SK-N-SH (cell line): ENCODE measurements around the gene HPN. TPM values are rescaled to one million over a fixed set of nuclear protein-coding genes. Genes with fewer than 3 reads are reported as not detected.
"Not testable (repeated sequence)": the region's sequence is repeated elsewhere in the genome, so short reads cannot be mapped to it uniquely, and the experiment has no call there.

Experiments used
- CTCF ChIA-PET: fragments of 300-600, 350-600 bp; formaldehyde crosslinking; extraction: SDS; loops from one replicate; lab custom pipeline; 2021; lab: Yijun Ruan, JAX
- POLR2A ChIA-PET: fragments of 350-600 bp; sonication (Branson Sonifier 250); formaldehyde crosslinking; extraction: SDS; loops from one replicate; lab custom pipeline; 2020; ENCODE audit warnings: antibody characterized with exemption, inconsistent platforms; lab: Yijun Ruan, JAX
- DNase-seq: peaks from one replicate; pipeline ENCODE4 v3.0.0; 2012
- H2AFZ ChIP-seq: fragments of 200-600 bp; sonication (generic); 2 replicates; pipeline ENCODE4 v1.8.1; 2016; ENCODE audit warnings: antibody characterized with exemption, mild to moderate bottlenecking, low read depth
- H3F3A ChIP-seq: fragments of 200-600 bp; sonication (generic); replicated peaks from 2 replicates; pipeline ENCODE3; 2016; ENCODE audit warnings: antibody characterized with exemption, mild to moderate bottlenecking; ENCODE audit not compliant: insufficient read depth
- H3K27ac ChIP-seq, 2 experiments: fragments of 200-500 bp in 1 of 2; fragments of 200-600 bp in 1 of 2; sonication (Bioruptor generic) in 1 of 2; sonication (generic), shearing (Covaris generic) in 1 of 2; 2 replicates each; pipeline versions ENCODE4 v1.5.1 to v1.6.1; 2014 to 2016; ENCODE audit warnings: low read depth in 2 of 2, inconsistent platforms in 1 of 2, low read length in 1 of 2, mild to moderate bottlenecking in 1 of 2, mixed read lengths in 1 of 2
- H3K27me3 ChIP-seq: fragments of 200-600 bp; sonication (generic), shearing (Covaris generic); 2 replicates; pipeline ENCODE4 v1.6.1; 2016; ENCODE audit warnings: mixed run types; ENCODE audit not compliant: insufficient read depth
- H3K36me3 ChIP-seq, 2 experiments: fragments of 200-500 bp in 1 of 2; fragments of 200-600 bp in 1 of 2; sonication (Bioruptor generic) in 1 of 2; sonication (generic) in 1 of 2; replicated peaks in 1 of 2; 2 replicates each; pipeline versions ENCODE3 to v1.5.1; 2014 to 2016; ENCODE audit warnings: low read length in 1 of 2, mild to moderate bottlenecking in 1 of 2; ENCODE audit not compliant: insufficient read depth in 2 of 2, control insufficient read depth in 1 of 2
- H3K4me1 ChIP-seq, 2 experiments: fragments of 200-500 bp in 1 of 2; fragments of 200-600 bp in 1 of 2; sonication (Bioruptor generic) in 1 of 2; sonication (generic), shearing (Covaris generic) in 1 of 2; 2 replicates each; pipeline versions ENCODE4 v1.5.1 to v1.6.1; 2014 to 2016; ENCODE audit warnings: low read depth in 1 of 2, low read length in 1 of 2, mixed run types in 1 of 2; ENCODE audit not compliant: insufficient read depth in 2 of 2, control insufficient read depth in 1 of 2
- H3K4me2 ChIP-seq: fragments of 200-600 bp; sonication (generic), shearing (Covaris generic); 2 replicates; pipeline ENCODE4 v1.6.1; 2017; ENCODE audit warnings: mixed run types
- H3K4me3 ChIP-seq, 2 experiments: fragments of 200-500 bp in 1 of 2; fragments of 200-600 bp in 1 of 2; sonication (Bioruptor generic) in 1 of 2; sonication (generic), shearing (Covaris generic) in 1 of 2; 2 replicates each; pipeline versions ENCODE4 v1.5.1 to v1.8.1; 2014 to 2016; ENCODE audit warnings: low read depth in 2 of 2, inconsistent platforms in 1 of 2, low read length in 1 of 2, mild to moderate bottlenecking in 1 of 2, mixed read lengths in 1 of 2, moderate library complexity in 1 of 2
- H3K79me2 ChIP-seq: fragments of 200-600 bp; sonication (generic); 2 replicates; pipeline ENCODE4 v1.8.1; 2017; ENCODE audit warnings: mild to moderate bottlenecking; ENCODE audit not compliant: insufficient read depth
- H3K9ac ChIP-seq: fragments of 200-600 bp; sonication (generic); 2 replicates; pipeline ENCODE4 v1.6.1; 2017; ENCODE audit warnings: mixed run types
- H3K9me2 ChIP-seq: fragments of 200-600 bp; sonication (generic); 2 replicates; pipeline ENCODE4 v1.6.1; 2017; ENCODE audit warnings: mixed run types
- H3K9me3 ChIP-seq: fragments of 200-600 bp; sonication (generic); 2 replicates; pipeline ENCODE4 v1.6.1; 2017; ENCODE audit warnings: mixed run types, mild to moderate bottlenecking, moderate library complexity
- H4K20me1 ChIP-seq: fragments of 200-600 bp; sonication (generic); 2 replicates; pipeline ENCODE4 v1.6.1; 2017; ENCODE audit warnings: mild to moderate bottlenecking, mixed run types; ENCODE audit not compliant: insufficient read depth
- CHD2 ChIP-seq: fragments of 150-350 bp; IDR thresholded peaks from 2 replicates; pipeline ENCODE4 v1.6.1; 2018; ENCODE audit warnings: low read length; ENCODE audit not compliant: partially characterized antibody
- ELF1 ChIP-seq: IDR thresholded peaks from 2 replicates; pipeline ENCODE4 v1.4.0; 2012
- EP300 ChIP-seq, 2 experiments: IDR thresholded peaks; 2 replicates each; pipeline versions ENCODE4 v1.4.0 to v1.6.1; 2012; ENCODE audit warnings: borderline replicate concordance in 1 of 2, low read depth in 1 of 2, low read length in 1 of 2
- EZH2phosphoT487 ChIP-seq: fragments of 200-600 bp; sonication (generic); IDR thresholded peaks from 2 replicates; pipeline ENCODE4 v1.6.1; 2017; ENCODE audit warnings: low read depth, mixed run types, mild to moderate bottlenecking, antibody characterized with exemption, moderate library complexity, borderline replicate concordance
- FOSL2 ChIP-seq: IDR thresholded peaks from 2 replicates; pipeline ENCODE4 v1.4.0; 2012; ENCODE audit warnings: low read depth, mild to moderate bottlenecking, moderate library complexity, borderline replicate concordance
- GABPA ChIP-seq: IDR thresholded peaks from 2 replicates; pipeline ENCODE4 v1.4.0; 2012; ENCODE audit warnings: low read depth, mild to moderate bottlenecking
- JUND ChIP-seq: IDR thresholded peaks from 2 replicates; pipeline ENCODE4 v1.4.0; 2012
- NFIC ChIP-seq: IDR thresholded peaks from 2 replicates; pipeline ENCODE4 v1.4.0; 2012; ENCODE audit warnings: borderline replicate concordance
- NRF1 ChIP-seq: IDR thresholded peaks from 2 replicates; pipeline ENCODE4 v1.6.1; 2012; ENCODE audit warnings: low read depth, mild to moderate bottlenecking, low read length
- RAD21 ChIP-seq: IDR thresholded peaks from 2 replicates; pipeline ENCODE4 v1.6.1; 2012; ENCODE audit warnings: mild to moderate bottlenecking, low read length
- RCOR1 ChIP-seq: fragments of 150-350 bp; IDR thresholded peaks from 2 replicates; pipeline ENCODE4 v1.6.1; 2017; ENCODE audit warnings: antibody characterized with exemption, low read length
- RXRA ChIP-seq: IDR thresholded peaks from 2 replicates; pipeline ENCODE4 v1.4.0; 2012; ENCODE audit warnings: low read depth, mild to moderate bottlenecking, borderline replicate concordance
- SIN3A ChIP-seq: IDR thresholded peaks from 2 replicates; pipeline ENCODE4 v1.6.1; 2012; ENCODE audit warnings: low read depth, mild to moderate bottlenecking, low read length, moderate library complexity, borderline replicate concordance
- YY1 ChIP-seq: IDR thresholded peaks from 2 replicates; pipeline ENCODE4 v1.4.0; 2012; ENCODE audit warnings: low read depth, mild to moderate bottlenecking
- WGBS: methylation state at CpG from one replicate; pipeline ENCODE4 v1.1.6; 2017; ENCODE audit warnings: low lambda C conversion rate; 5-methylcytosine and 5-hydroxymethylcytosine counted together
- polyA plus RNA-seq, 3 experiments: library from polyadenylated mRNA; depleted of rRNA; stranded (reverse); fragments of >200 nt; gene quantifications; 2 replicates each; pipeline ENCODE4 v1.2.3, GENCODE V29; 2012
- TF ChIP-seq, protein P1 (sequence below): fragments of 150-350 bp; IDR thresholded peaks from 2 replicates; pipeline ENCODE4 v1.6.1; 2017; ENCODE audit warnings: antibody characterized with exemption, low read length, low read depth, borderline replicate concordance
- TF ChIP-seq, protein P2 (sequence below): IDR thresholded peaks from 2 replicates; pipeline ENCODE4 v1.4.0; 2012; ENCODE audit warnings: low read depth, borderline replicate concordance

Gene HPN
- polyA plus RNA-seq (2012; rRNA removed), result 0.05 TPM in 1 of 2 replicates, not detected in the other
- polyA plus RNA-seq (2012; cell fraction: cytosol; rRNA removed), result 0.03 TPM in 1 of 2 replicates, not detected in the other
- polyA plus RNA-seq (2012; cell fraction: nucleus; rRNA removed), result 0.07 and 0.15 TPM in 2 replicates

DNA sequence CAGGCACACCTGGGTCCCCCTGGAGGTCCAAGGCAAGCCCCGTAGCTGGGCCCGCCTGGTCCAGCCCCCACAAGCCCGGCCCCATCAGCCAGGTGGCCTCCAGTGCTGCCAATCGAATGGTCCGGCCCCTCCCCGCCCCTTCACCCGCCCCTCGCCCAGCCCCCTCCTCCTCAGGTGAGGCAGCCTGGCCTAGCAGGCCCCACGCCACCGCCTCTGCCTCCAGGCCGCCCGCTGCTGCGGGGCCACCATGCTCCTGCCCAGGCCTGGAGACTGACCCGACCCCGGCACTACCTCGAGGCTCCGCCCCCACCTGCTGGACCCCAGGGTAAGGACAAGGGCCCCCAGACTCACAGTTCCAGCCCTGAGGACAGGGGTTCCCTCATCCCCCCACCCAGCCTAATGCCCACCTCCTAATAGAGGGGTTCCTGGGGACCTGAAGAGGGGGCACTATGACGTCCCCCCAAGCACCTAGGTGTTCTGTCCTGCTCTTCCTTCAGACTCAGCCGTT, at the start of gene HPN:
Gene HPN (plus strand): TSS at position 174 of the 508 bp plus-strand sequence. CDS start 786 bp downstream, outside the sequence.
- no peaks in the 10 kb centered on the region for H4K20me1 ChIP-seq
- H3K9ac ChIP-seq, result no peak within 1 kb of the TSS
- TF ChIP-seq GABPA, result no peak
- no peak for TF ChIP-seq RAD21
- no peak for TF ChIP-seq ELF1
- TF ChIP-seq, protein P1, sequence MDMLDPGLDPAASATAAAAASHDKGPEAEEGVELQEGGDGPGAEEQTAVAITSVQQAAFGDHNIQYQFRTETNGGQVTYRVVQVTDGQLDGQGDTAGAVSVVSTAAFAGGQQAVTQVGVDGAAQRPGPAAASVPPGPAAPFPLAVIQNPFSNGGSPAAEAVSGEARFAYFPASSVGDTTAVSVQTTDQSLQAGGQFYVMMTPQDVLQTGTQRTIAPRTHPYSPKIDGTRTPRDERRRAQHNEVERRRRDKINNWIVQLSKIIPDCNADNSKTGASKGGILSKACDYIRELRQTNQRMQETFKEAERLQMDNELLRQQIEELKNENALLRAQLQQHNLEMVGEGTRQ, result no peak
- TF ChIP-seq RXRA, result no peak
- no peak for TF ChIP-seq CHD2
- TF ChIP-seq, protein P2, sequence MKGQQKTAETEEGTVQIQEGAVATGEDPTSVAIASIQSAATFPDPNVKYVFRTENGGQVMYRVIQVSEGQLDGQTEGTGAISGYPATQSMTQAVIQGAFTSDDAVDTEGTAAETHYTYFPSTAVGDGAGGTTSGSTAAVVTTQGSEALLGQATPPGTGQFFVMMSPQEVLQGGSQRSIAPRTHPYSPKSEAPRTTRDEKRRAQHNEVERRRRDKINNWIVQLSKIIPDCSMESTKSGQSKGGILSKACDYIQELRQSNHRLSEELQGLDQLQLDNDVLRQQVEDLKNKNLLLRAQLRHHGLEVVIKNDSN, result no peak
- TF ChIP-seq NFIC, result no peak
- no peak for TF ChIP-seq EZH2phosphoT487
- TF ChIP-seq RCOR1, result no peak
- no peak for TF ChIP-seq FOSL2
- TF ChIP-seq NRF1, result no peak
- no peak for TF ChIP-seq JUND
- no peak for TF ChIP-seq SIN3A
- TF ChIP-seq YY1, result no peak
- no peak for TF ChIP-seq EP300 (IDR thresholded peaks at IDR 0.05; ENCODE audit: borderline replicate concordance in 1 of 2, low read depth in 1 of 2, low read length in 1 of 2)
- no peak within 1 kb of the TSS for H3K4me2 ChIP-seq
- no peaks in the 10 kb centered on the region for H3K9me2 ChIP-seq
- no peaks in the 10 kb centered on the region for H3K9me3 ChIP-seq
- CTCF ChIA-PET, result interaction anchor here (4.2 kb wide), 1 partner anchor 14 kb away, joined by 86 read pairs; no protein-coding TSS in a partner anchor
- no peaks in the 10 kb centered on the region for H3K36me3 ChIP-seq
- no peak within 1 kb of the TSS for H3K27ac ChIP-seq
- POLR2A ChIA-PET, result no interaction called here
- H3K4me3 ChIP-seq, result no peak within 1 kb of the TSS
- no peaks in the 10 kb centered on the region for H3F3A ChIP-seq
- no peaks in the 10 kb centered on the region for H3K4me1 ChIP-seq
- H3K27me3 ChIP-seq, result no peaks in the 10 kb centered on the region
- no peak for DNase-seq
- no peak within 1 kb of the TSS for H2AFZ ChIP-seq
- 60% methylated on average over 12 of the region's 19 CpGs for WGBS
- no peaks in the 10 kb centered on the region for H3K79me2 ChIP-seq

DNA sequence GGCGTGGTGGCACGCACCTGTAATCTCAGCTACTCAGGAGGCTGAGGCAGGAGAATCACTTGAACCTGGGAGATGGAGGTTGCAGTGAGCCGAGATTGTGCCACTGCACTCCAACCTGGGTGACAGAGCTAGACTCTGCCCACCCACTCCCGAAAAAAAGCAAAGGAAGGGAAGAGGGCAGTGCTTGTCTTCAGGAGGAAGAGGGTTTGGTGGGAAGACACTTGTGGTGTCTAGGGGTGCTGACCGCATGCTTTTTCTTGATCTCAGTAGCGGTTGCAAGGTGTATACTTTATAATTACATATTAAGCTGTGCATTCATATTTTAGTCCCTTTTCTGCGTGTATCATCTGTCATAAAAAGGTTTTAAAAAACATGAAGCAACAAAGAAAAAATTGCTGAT, 48.9 kb upstream of the HPN start:
- H3K9me3 ChIP-seq, H3K9ac ChIP-seq, H3K4me1 ChIP-seq, H3K4me2 ChIP-seq, H4K20me1 ChIP-seq, H3K36me3 ChIP-seq, H3K79me2 ChIP-seq, H3K27ac ChIP-seq, H3K4me3 ChIP-seq, DNase-seq, H2AFZ ChIP-seq, H3F3A ChIP-seq, H3K9me2 ChIP-seq, POLR2A ChIA-PET, H3K27me3 ChIP-seq: not testable (repeated sequence)
- WGBS, result 60% methylated on average over 7 of the region's 7 CpGs
- CTCF ChIA-PET, result interaction anchor here (1.2 to 6.3 kb wide), 2 partner anchors 20 to 52 kb away, joined by 3 to 24 read pairs; no protein-coding TSS in a partner anchor
